Neural cell (in vitro differentiated cells): Measurements from ENCODE around the gene PEX7. TPM values are rescaled to one million over a fixed set of nuclear protein-coding genes. Genes with fewer than 3 reads are reported as not detected.

ENCODE experiments used
- H2AFZ ChIP-seq: fragments of 200-600, 300-800 bp; sonication (generic), shearing (Covaris generic); 2 replicates; pipeline ENCODE4 v1.6.0; 2014; ENCODE audit warnings: low read depth, mild to moderate bottlenecking, antibody characterized with exemption, low read length, moderate library complexity
- H3F3A ChIP-seq: fragments of 200-600 bp; shearing (Covaris generic); 2 replicates; pipeline ENCODE4 v1.6.1; 2016; ENCODE audit warnings: mild to moderate bottlenecking, moderate library complexity, mixed read lengths, antibody characterized with exemption, low read length; ENCODE audit not compliant: insufficient read depth, poor library complexity, severe bottlenecking
- H3K27ac ChIP-seq: fragments of 200-600, 300-800 bp; sonication (generic), shearing (Covaris generic); 2 replicates; pipeline ENCODE4 v1.5.1; 2014; ENCODE audit warnings: mild to moderate bottlenecking, low read length, moderate library complexity
- H3K27me3 ChIP-seq: fragments of 300-800, 200-600 bp; sonication (generic), shearing (Covaris generic); 2 replicates; pipeline ENCODE4 v1.6.0; 2014; ENCODE audit warnings: mild to moderate bottlenecking, low read depth, low read length, moderate library complexity; ENCODE audit not compliant: insufficient read depth
- H3K36me3 ChIP-seq: fragments of 300-800, 200-600 bp; sonication (generic), shearing (Covaris generic); 2 replicates; pipeline ENCODE4 v1.5.1; 2014; ENCODE audit warnings: mild to moderate bottlenecking, antibody characterized with exemption, low read length, moderate library complexity; ENCODE audit not compliant: insufficient read depth
- H3K4me2 ChIP-seq: fragments of 300-800, 200-600 bp; sonication (generic), shearing (Covaris generic); 2 replicates; pipeline ENCODE4 v1.6.0; 2014; ENCODE audit warnings: mild to moderate bottlenecking, low read length
- H3K4me3 ChIP-seq: fragments of 300-800, 200-600 bp; sonication (generic), shearing (Covaris generic); 2 replicates; pipeline ENCODE4 v1.5.1; 2014; ENCODE audit warnings: mild to moderate bottlenecking, low read length, moderate library complexity
- H3K79me2 ChIP-seq: fragments of 200-600 bp; shearing (Covaris generic); replicated peaks from 2 replicates; pipeline ENCODE4 v1.6.0; 2014; ENCODE audit warnings: mild to moderate bottlenecking, low read length, moderate library complexity; ENCODE audit not compliant: insufficient read depth
- H3K9ac ChIP-seq: fragments of 300-800, 200-600 bp; sonication (generic), shearing (Covaris generic); 2 replicates; pipeline ENCODE4 v1.6.1; 2016; ENCODE audit warnings: mild to moderate bottlenecking, low read length, mixed read lengths
- H3K9me2 ChIP-seq: fragments of 200-600 bp; shearing (Covaris generic); 2 replicates; pipeline ENCODE4 v1.6.1; 2016; ENCODE audit warnings: mild to moderate bottlenecking, low read length, mixed read lengths; ENCODE audit not compliant: insufficient read depth
- H3K9me3 ChIP-seq: fragments of 200-600, 300-800 bp; sonication (generic), shearing (Covaris generic); 2 replicates; pipeline ENCODE4 v1.6.1; 2016; ENCODE audit warnings: mild to moderate bottlenecking, mixed run types, low read length, moderate library complexity, mixed read lengths
- H4K20me1 ChIP-seq: fragments of 200-600 bp; shearing (Covaris generic); 2 replicates; pipeline ENCODE4 v1.6.1; 2016; ENCODE audit warnings: mild to moderate bottlenecking, mixed run types; ENCODE audit not compliant: insufficient read depth
- CTCF ChIP-seq: fragments of 450-650 bp; IDR thresholded peaks from 2 replicates; pipeline ENCODE4 v1.5.1; 2014; ENCODE audit warnings: antibody characterized with exemption, mild to moderate bottlenecking, moderate library complexity; ENCODE audit not compliant: poor library complexity, severe bottlenecking
- EP300 ChIP-seq: fragments of 450-650 bp; conservative IDR thresholded peaks from 2 replicates; pipeline ENCODE4 v1.6.1; 2014; ENCODE audit warnings: antibody characterized with exemption, mild to moderate bottlenecking, moderate library complexity; ENCODE audit not compliant: poor library complexity, severe bottlenecking
- EZH2 ChIP-seq: fragments of 200-600, 300-800 bp; shearing (Covaris generic), sonication (generic); IDR thresholded peaks from 2 replicates; pipeline ENCODE4 v1.6.1; 2014; ENCODE audit warnings: antibody characterized with exemption, low read length, borderline replicate concordance, mild to moderate bottlenecking; ENCODE audit not compliant: insufficient read depth, poor library complexity, severe bottlenecking
- MXI1 ChIP-seq: fragments of 450-650 bp; conservative IDR thresholded peaks from 2 replicates; pipeline ENCODE4 v1.6.1; 2014; ENCODE audit warnings: antibody characterized with exemption, mild to moderate bottlenecking; ENCODE audit not compliant: poor library complexity, severe bottlenecking
- POLR2AphosphoS5 ChIP-seq: IDR thresholded peaks from 2 replicates; pipeline ENCODE4 v1.6.1; 2012
- RAD21 ChIP-seq: fragments of 450-650 bp; conservative IDR thresholded peaks from 2 replicates; pipeline ENCODE4 v1.6.1; 2014; ENCODE audit warnings: antibody characterized with exemption, mild to moderate bottlenecking, moderate library complexity
- REST ChIP-seq: IDR thresholded peaks from 2 replicates; pipeline ENCODE4 v1.6.1; 2012; ENCODE audit warnings: borderline replicate concordance
- SMC3 ChIP-seq: fragments of 450-650 bp; conservative IDR thresholded peaks from 2 replicates; pipeline ENCODE4 v1.6.1; 2014; ENCODE audit warnings: antibody characterized with exemption, mild to moderate bottlenecking, moderate library complexity; ENCODE audit not compliant: poor library complexity
- TAF1 ChIP-seq: IDR thresholded peaks from 2 replicates; pipeline ENCODE4 v1.6.1; 2012; ENCODE audit warnings: low read depth
- polyA plus RNA-seq: library from polyadenylated mRNA; depleted of rRNA; stranded (reverse); fragments of >200 nt; gene quantifications from 2 replicates; pipeline ENCODE4 v1.2.3, GENCODE V29; 2014

PEX7 gene
- polyA plus RNA-seq, 1 donor from 2014 or later, result 10.8 TPM

- H3K4me3 ChIP-seq, result no peak overlapping the region
- H3K27me3 ChIP-seq, result no peaks in the 10 kb centered on the region
- H3K79me2 ChIP-seq, result no peaks in the 10 kb centered on the region
- no peaks in the 10 kb centered on the region for H3K9me3 ChIP-seq
- H2AFZ ChIP-seq, result no peak overlapping the region
- H3K27ac ChIP-seq, result no peak overlapping the region
- H3K36me3 ChIP-seq, result no peaks in the 10 kb centered on the region
- no peaks in the 10 kb centered on the region for H3K9me2 ChIP-seq
- TF ChIP-seq RAD21 (no peak), TAF1 (no peak), EZH2 (no peak), CTCF (no peak), EP300 (no peak), POLR2AphosphoS5 (no peak), REST (no peak)
- H4K20me1 ChIP-seq, result no peaks in the 10 kb centered on the region
- no peak overlapping the region for H3K4me2 ChIP-seq
- no peaks in the 10 kb centered on the region for H3F3A ChIP-seq
- no peak overlapping the region for H3K9ac ChIP-seq
Measured at GRCh38 chr6:136960781-136961180, 138.4 kb downstream of the PEX7 start.

- Histone ChIP-seq H3K27me3 (no peaks in the 10 kb centered on the region), H3K79me2 (no peaks in the 10 kb centered on the region), H4K20me1 (no peaks in the 10 kb centered on the region), H3K9me3 (no peaks in the 10 kb centered on the region), H3K27ac (no peak overlapping the region), H3F3A (no peaks in the 10 kb centered on the region), H3K36me3 (no peaks in the 10 kb centered on the region), H3K4me3 (no peak overlapping the region), H2AFZ (no peak overlapping the region), H3K9me2 (no peaks in the 10 kb centered on the region), H3K4me2 (no peak overlapping the region), H3K9ac (no peak overlapping the region)
- TF ChIP-seq TAF1 (no peak), RAD21 (no peak)
Measured at GRCh38 chr6:136961848-136962247, 139.5 kb downstream of the PEX7 start.

GRCh38 chr6:136962661-136963060 lies 140.3 kb downstream of the PEX7 start:
- Histone ChIP-seq H3K27me3 (no peaks in the 10 kb centered on the region), H2AFZ (no peak overlapping the region), H3K36me3 (no peaks in the 10 kb centered on the region), H3K4me3 (no peak overlapping the region), H3F3A (no peaks in the 10 kb centered on the region), H3K9me2 (no peaks in the 10 kb centered on the region), H4K20me1 (no peaks in the 10 kb centered on the region), H3K79me2 (no peaks in the 10 kb centered on the region), H3K9me3 (no peaks in the 10 kb centered on the region), H3K9ac (no peak overlapping the region), H3K4me2 (no peak overlapping the region), H3K27ac (no peak overlapping the region)
- TF ChIP-seq REST, result no peak
- no peak for TF ChIP-seq EP300
- no peak for TF ChIP-seq POLR2AphosphoS5
- TF ChIP-seq MXI1, result no peak
- no peak for TF ChIP-seq RAD21
- TF ChIP-seq EZH2, result no peak
- TF ChIP-seq SMC3, result no peak
- TF ChIP-seq TAF1, result no peak
- TF ChIP-seq CTCF, result no peak
